ENCODE results near the gene CHD2. TPM values are rescaled to one million over a fixed set of nuclear protein-coding genes. Genes with fewer than 3 reads are reported as not detected.

CHD2 gene
- total and polyA plus RNA-seq, 10 of the 15 experiments (the other 5 are each of a cell fraction or from before 2014, with no cell fraction given), result 38.1 to 94.7 (median 63.3) TPM

GRCh38 chr15:93007994-93008393 is 107.9 kb downstream of the CHD2 start (continued):
- no peak for TF ChIP-seq CUX1 (IDR thresholded peaks at IDR 0.05; ENCODE audit: insufficient replicate concordance, low read depth, low read length)
- TF ChIP-seq TBL1XR1 (IDR thresholded peaks at IDR 0.05; ENCODE audit: low read depth, low read length), result no peak
- TF ChIP-seq MTA2 (IDR thresholded peaks at IDR 0.05; ENCODE audit: low read depth), result no peak

- no peaks in the 10 kb centered on the region for H3K79me2 ChIP-seq (ENCODE audit: control insufficient read depth, insufficient read depth, low read length)
- FAIRE-seq (no peak), ATAC-seq (no peak), DNase-seq (ENCODE audit: low read depth, low spot score) (no peak)
- no peak overlapping the region for H3K4me2 ChIP-seq (ENCODE audit: control insufficient read depth, insufficient read depth)
- no peaks in the 10 kb centered on the region for H3K4me1 ChIP-seq (ENCODE audit: control insufficient read depth, insufficient read depth, low read length)
- H3K36me3 ChIP-seq (ENCODE audit: control insufficient read depth in 2 of 2, insufficient read depth in 2 of 2, low read length in 1 of 2), result peaks cover 29 to 77% of the 10 kb centered on the region in 2 experiments
- POLR2A ChIA-PET, result no interaction called here
- no peak overlapping the region for H3K9ac ChIP-seq (ENCODE audit: control insufficient read depth, insufficient read depth, low read length)
- H2AFZ ChIP-seq (ENCODE audit: control insufficient read depth, low read depth, low read length), result no peak overlapping the region
- 100% methylated on average over 1 of the region's 1 CpG for WGBS (ENCODE audit: insufficient coverage, insufficient replicate concordance, low lambda C conversion rate, missing lambda C conversion rate)
- BruUV-seq (replicated peaks), result no TSS peak
- no peaks in the 10 kb centered on the region for H4K20me1 ChIP-seq (ENCODE audit: control insufficient read depth, insufficient read depth)
- H3K4me3 ChIP-seq, result no peak overlapping the region
- no peaks in the 10 kb centered on the region for H3K9me3 ChIP-seq (replicated peaks; ENCODE audit: control insufficient read depth, insufficient read depth, low read length)
- intact Hi-C loops (cut with micrococcal nuclease; ENCODE audit: unreplicated experiment), result no loop called here
- RAD21 ChIA-PET (ENCODE audit: unreplicated experiment), result no interaction called here
- no peaks in the 10 kb centered on the region for H3K27me3 ChIP-seq (replicated peaks in 1 of 2; ENCODE audit: control insufficient read depth in 2 of 2, insufficient read depth in 2 of 2, low read length in 1 of 2)
- H3K27ac ChIP-seq (ENCODE audit: control insufficient read depth, insufficient read depth), result no peak overlapping the region
- CTCF ChIA-PET, result interaction anchor here (0.9 kb wide), 1 partner anchor 23 kb away, joined by 3 read pairs; no protein-coding TSS in a partner anchor
- in situ Hi-C loops (cut with MboI), result no loop called here
- SMC1A ChIA-PET (ENCODE audit: uncharacterized antibody, unreplicated experiment), result interaction anchor here (1.1 kb wide), 1 partner anchor 8 kb away, joined by 5 read pairs; no protein-coding TSS in a partner anchor
- TF ChIP-seq RAD51 (IDR thresholded peaks at IDR 0.05), result no peak
- TF ChIP-seq BACH1 (IDR thresholded peaks at IDR 0.05; ENCODE audit: borderline replicate concordance), result no peak
- no peak for TF ChIP-seq FOXK2 (IDR thresholded peaks at IDR 0.05)
- no peak for TF ChIP-seq ZBTB4 (CRISPR knock-in tag; IDR thresholded peaks at IDR 0.05)
- no peak for TF ChIP-seq CBX5 (IDR thresholded peaks at IDR 0.05; ENCODE audit: low read depth)
- no peak for TF ChIP-seq RELB (IDR thresholded peaks at IDR 0.05; ENCODE audit: low read depth)
- no peak for TF ChIP-seq MTA2 (IDR thresholded peaks at IDR 0.05; ENCODE audit: low read depth)
Measured at GRCh38 chr15:93012786-93013185, 112.7 kb downstream of the CHD2 start.

Measured in GM12878 (cell line).